T-cell (primary cell): ENCODE results near the gene CERS1. TPM values are rescaled to one million over a fixed set of nuclear protein-coding genes. Genes with fewer than 3 reads are reported as not detected.

Source experiments
- ATAC-seq, 4 experiments: fragments of 200-7000 bp in 3 of 4; fragments of 150-1000 bp in 1 of 4; cut with Tn5 transposase; replicated peaks in 1 of 4; 1 replicate in 3 of 4; 2 replicates in 1 of 4; pipeline ENCODE4 v1.10.0; 2021; ENCODE audit warnings: moderate library complexity in 3 of 4, mild to moderate bottlenecking in 2 of 4, moderate number of reproducible peaks in 1 of 4
- CTCF ChIA-PET, 2 donors: fragments of 300-600 bp; sonication (Branson Sonifier 250); formaldehyde crosslinking; loops; one replicate each; lab custom pipeline; 2022; ENCODE audit warnings: antibody characterized with exemption in 2 of 2; lab: Charles Lee
- POLR2A ChIA-PET, 2 donors: fragments of 300-600 bp; sonication (Branson Sonifier 250); formaldehyde crosslinking; loops; one replicate each; lab custom pipeline; 2022; ENCODE audit warnings: antibody characterized with exemption in 2 of 2; lab: Charles Lee
- DNase-seq, 35 experiments: peaks; one replicate each; pipeline versions ENCODE4 v3.0.0 to v3.0.0-alpha.2; 2013 to 2023
- H3K27ac ChIP-seq: one replicate; pipeline ENCODE4 v1.5.1; 2013; ENCODE audit warnings: low read length
- H3K27me3 ChIP-seq, 2 experiments: replicated peaks in 1 of 2; 1 replicate in 1 of 2; 2 replicates in 1 of 2; pipeline versions ENCODE4 v1.6.1 to v1.7.0; 2013; ENCODE audit warnings: low read length in 1 of 2, mixed read lengths in 1 of 2; ENCODE audit not compliant: control insufficient read depth in 2 of 2, insufficient read depth in 2 of 2; ENCODE audit errors: extremely low read depth in 1 of 2
- H3K36me3 ChIP-seq, 2 donors: 1 replicate in 1 of 2; 2 replicates in 1 of 2; pipeline versions ENCODE4 v1.6.1 to v1.7.0; 2013; ENCODE audit warnings: low read length in 1 of 2; ENCODE audit not compliant: control insufficient read depth in 2 of 2, insufficient read depth in 1 of 2; ENCODE audit errors: extremely low read depth in 1 of 2
- H3K4me1 ChIP-seq, 2 experiments: 1 replicate in 1 of 2; 2 replicates in 1 of 2; pipeline versions ENCODE4 v1.6.1 to v1.7.0; 2013; ENCODE audit warnings: low read length in 2 of 2, mixed read lengths in 1 of 2; ENCODE audit not compliant: insufficient read depth in 2 of 2, control insufficient read depth in 1 of 2; ENCODE audit errors: extremely low read depth in 1 of 2
- H3K4me3 ChIP-seq, 2 donors: 1 replicate in 1 of 2; 2 replicates in 1 of 2; pipeline versions ENCODE4 v1.5.1 to v1.7.0; 2013; ENCODE audit warnings: mild to moderate bottlenecking in 2 of 2, low read length in 1 of 2, moderate library complexity in 1 of 2; ENCODE audit not compliant: control insufficient read depth in 1 of 2; ENCODE audit errors: extremely low read depth in 1 of 2
- H3K9me3 ChIP-seq: 2 replicates; pipeline ENCODE4 v1.7.0; 2013
- H3K27ac Mint-ChIP-seq, 2 donors: one replicate each; pipeline ENCODE4 v1.8.0; 2020 to 2021; ENCODE audit warnings: mild to moderate bottlenecking in 2 of 2, mixed read lengths in 2 of 2
- H3K27me3 Mint-ChIP-seq, 2 donors: one replicate each; pipeline ENCODE4 v1.8.0; 2021 to 2022; ENCODE audit warnings: mixed read lengths in 2 of 2
- H3K36me3 Mint-ChIP-seq: one replicate; pipeline ENCODE4 v1.8.0; 2021; ENCODE audit warnings: mixed read lengths
- H3K4me1 Mint-ChIP-seq, 3 donors: one replicate each; pipeline ENCODE4 v1.8.0; 2020 to 2022; ENCODE audit warnings: mixed read lengths in 3 of 3, mild to moderate bottlenecking in 1 of 3
- H3K4me3 Mint-ChIP-seq, 3 donors: one replicate each; pipeline ENCODE4 v1.8.0; 2020 to 2022; ENCODE audit warnings: mild to moderate bottlenecking in 3 of 3, mixed read lengths in 3 of 3, moderate library complexity in 3 of 3
- H3K9me3 Mint-ChIP-seq, 3 donors: one replicate each; pipeline ENCODE4 v1.8.0; 2020 to 2022; ENCODE audit warnings: mixed read lengths in 3 of 3
- WGBS: methylation state at CpG from one replicate; pipeline ENCODE4 v1.1.5; 2013; ENCODE audit warnings: missing lambda C conversion rate; ENCODE audit not compliant: insufficient coverage; 5-methylcytosine and 5-hydroxymethylcytosine counted together
- total RNA-seq, 35 experiments: library from RNA in 6 of 35; stranded (reverse) in 6 of 35; fragments of 120-200 nt in 1 of 35; gene quantifications; one replicate each; pipeline versions ENCODE4 v1.2.1 to v1.2.4 and lab custom pipeline; 2013 to 2026

CERS1 gene
- total RNA-seq, 5 donors from 2014 or later (not counting 1 experiment from before 2014, with no cell fraction given), result 0.20 TPM; not detected in 3

- CTCF ChIA-PET, result no interaction called here
- Histone ChIP-seq H3K4me1 (peaks cover 0 to 22% of the 10 kb centered on the region in 2 experiments), H3K27me3 (peaks cover 0 to 55% of the 10 kb centered on the region in 2 experiments), H3K36me3 (no peaks in the 10 kb centered on the region), H3K9me3 (no peaks in the 10 kb centered on the region), H3K27ac (no peak overlapping the region), H3K4me3 (peak overlapping the region; percentile 33 to 34)
- DNase-seq, result no peak
- POLR2A ChIA-PET, result no interaction called here
- Mint-ChIP-seq H3K9me3 (no peaks in the 10 kb centered on the region), H3K4me3 (peak overlapping the region; percentile 65 to 71 (median 68)), H3K27ac (peak overlapping the region in 1 of 2 donors; percentile 43), H3K36me3 (no peaks in the 10 kb centered on the region), H3K27me3 (peaks cover 24 to 39% of the 10 kb centered on the region in 2 donors), H3K4me1 (peaks cover 5 to 24% (median 9%) of the 10 kb centered on the region in 3 donors)
- ATAC-seq, result peak in 2 of 4 experiments; percentile 8 to 17
- 3% methylated on average over 28 of the region's 47 CpGs for WGBS
These were observed 44.2 kb upstream of the CERS1 start for GRCh38 chr19:18939922-18940768.

DNA sequence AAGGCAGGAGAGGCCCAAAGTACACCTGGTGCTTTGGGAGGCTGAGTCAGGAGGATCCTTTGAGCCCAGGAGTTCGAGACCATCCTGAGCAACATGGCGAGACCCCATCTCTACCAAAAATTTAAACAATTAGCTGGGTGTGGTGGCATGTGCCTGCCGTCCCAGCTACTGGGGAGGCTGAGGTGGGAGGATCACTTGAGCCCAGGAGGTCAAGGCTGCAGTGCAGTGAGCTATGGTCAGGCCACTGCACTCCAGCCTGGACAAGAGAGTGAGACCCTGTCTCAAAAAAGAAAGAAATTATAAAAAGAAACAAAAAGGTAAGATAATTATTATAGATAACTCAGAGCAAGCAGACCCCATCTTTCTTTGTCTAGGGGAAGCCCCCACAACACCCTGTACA is 43.2 kb upstream of the CERS1 start:
- Histone ChIP-seq H3K4me3 (no peak overlapping the region), H3K27me3 (peaks cover 0 to 58% of the 10 kb centered on the region in 2 experiments), H3K36me3 (no peaks in the 10 kb centered on the region), H3K27ac (no peak overlapping the region), H3K9me3 (no peaks in the 10 kb centered on the region), H3K4me1 (peaks cover 0 to 22% of the 10 kb centered on the region in 2 experiments)
- H3K9me3 Mint-ChIP-seq, result no peaks in the 10 kb centered on the region
- ATAC-seq, result no peak
- CTCF ChIA-PET, result no interaction called here
- POLR2A ChIA-PET, result no interaction called here
- WGBS, result no CpG with 5 or more reads among the region's 3 CpGs
- H3K27me3 Mint-ChIP-seq, result peaks cover 26 to 43% of the 10 kb centered on the region in 2 donors
- DNase-seq, result no peak
- no peak overlapping the region for H3K27ac Mint-ChIP-seq
- H3K4me1 Mint-ChIP-seq, result peaks cover 5 to 24% (median 9%) of the 10 kb centered on the region in 3 donors
- H3K36me3 Mint-ChIP-seq, result no peaks in the 10 kb centered on the region
- peak overlapping the region in 2 of 3 donors; percentile 46 to 71 for H3K4me3 Mint-ChIP-seq

- WGBS, result 85% methylated on average over 8 of the region's 13 CpGs
- H3K36me3 Mint-ChIP-seq, result no peaks in the 10 kb centered on the region
- no peak overlapping the region for H3K27ac Mint-ChIP-seq
- H3K4me1 ChIP-seq, result peaks cover 3 to 16% of the 10 kb centered on the region in 2 experiments
- peaks cover 6 to 14% (median 11%) of the 10 kb centered on the region in 3 donors for H3K4me1 Mint-ChIP-seq
- H3K9me3 ChIP-seq, result no peaks in the 10 kb centered on the region
- H3K27me3 Mint-ChIP-seq, result peaks cover 8 to 19% of the 10 kb centered on the region in 2 donors
- ATAC-seq (no peak), DNase-seq (no peak)
- H3K36me3 ChIP-seq, result no peaks in the 10 kb centered on the region
- peak overlapping the region in 2 of 3 donors; percentile 55 to 79 for H3K4me3 Mint-ChIP-seq
- ChIA-PET POLR2A (interaction anchor here in 1 of 2 donors (0.6 kb wide), 1 partner anchor 245 kb away, joined by 8 read pairs; no protein-coding TSS in a partner anchor), CTCF (no interaction called here)
- no peaks in the 10 kb centered on the region for H3K9me3 Mint-ChIP-seq
- peaks cover 0 to 29% of the 10 kb centered on the region in 2 experiments for H3K27me3 ChIP-seq
- H3K27ac ChIP-seq, result no peak overlapping the region
- no peak overlapping the region for H3K4me3 ChIP-seq
These were observed 37.3 kb upstream of the CERS1 start for GRCh38 chr19:18933297-18933696.

DNA sequence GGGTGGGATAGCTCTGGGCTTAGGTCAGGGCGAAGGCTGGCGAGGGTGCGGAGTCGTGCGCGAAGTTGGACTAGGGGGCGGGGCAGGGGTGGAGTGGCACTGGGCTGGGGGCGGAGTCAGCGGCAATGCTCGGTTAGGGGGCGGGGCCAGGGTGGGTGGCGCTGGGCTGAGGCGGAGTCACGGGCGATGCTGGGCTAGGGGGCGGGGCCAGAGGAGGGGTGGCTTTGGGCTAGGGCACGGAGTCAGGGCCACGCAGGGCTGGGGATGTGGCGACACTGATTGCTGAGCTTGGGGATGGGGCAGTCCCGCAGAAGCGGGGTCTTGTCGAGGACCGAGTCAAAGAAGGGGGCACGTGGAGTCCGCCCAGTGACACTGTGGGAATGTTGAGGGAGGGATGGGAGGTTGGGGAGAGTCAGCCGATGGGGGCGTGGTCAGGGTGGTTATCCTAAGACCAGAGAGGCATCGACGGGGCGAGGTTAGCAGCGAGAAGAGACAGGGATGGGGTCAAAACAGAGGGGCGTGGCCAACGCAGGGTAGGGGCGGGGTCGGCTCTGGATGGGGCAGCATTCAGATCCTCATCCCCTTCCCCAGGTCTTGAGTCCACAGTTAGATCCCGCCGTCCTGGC is 36.4 kb upstream of the CERS1 start:
- H3K27ac Mint-ChIP-seq, result no peak overlapping the region
- peaks cover 0 to 29% of the 10 kb centered on the region in 2 experiments for H3K27me3 ChIP-seq

DNA sequence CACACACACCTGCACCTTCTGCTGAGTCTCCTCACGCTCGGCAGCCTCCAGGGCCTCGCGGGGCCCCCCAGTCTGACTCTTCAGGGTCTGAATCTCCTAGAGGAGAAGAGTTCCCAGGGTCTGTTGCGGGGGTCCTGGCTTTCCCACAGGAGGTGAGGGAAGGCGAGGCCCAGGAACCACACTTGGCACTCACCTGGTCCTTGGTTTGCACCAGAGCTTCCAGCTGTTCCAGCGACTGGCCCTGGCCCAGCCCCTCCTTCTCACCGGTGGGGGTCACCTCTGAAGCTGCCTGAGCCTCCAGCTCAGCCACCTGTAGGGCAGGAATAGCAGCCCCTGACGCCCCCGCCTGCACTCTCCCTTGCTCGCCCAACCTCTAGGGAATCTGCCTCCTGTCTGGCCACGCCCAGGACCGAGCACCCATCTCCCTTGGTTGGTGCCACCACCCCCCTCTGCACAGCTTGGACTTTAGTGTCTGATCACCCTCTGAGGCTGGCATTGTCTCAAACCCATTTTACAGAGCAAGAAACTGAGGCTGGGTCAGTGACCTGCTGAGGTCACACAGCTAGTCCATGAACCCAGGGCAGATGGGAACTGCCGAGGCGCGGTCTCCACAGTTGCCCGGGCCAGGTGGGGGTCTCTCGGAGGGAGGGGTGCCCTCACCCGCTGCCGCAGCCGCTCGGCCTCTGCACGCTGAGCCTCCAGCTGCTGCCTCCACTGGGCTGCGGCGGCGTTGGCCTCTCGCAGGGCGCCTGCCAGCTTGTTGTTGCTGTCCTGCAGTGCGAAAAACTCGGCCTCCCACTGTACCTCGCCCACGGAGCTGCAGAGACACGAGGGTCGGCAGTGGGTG is 35.6 kb upstream of the CERS1 start:
- Mint-ChIP-seq H3K36me3 (no peaks in the 10 kb centered on the region), H3K4me1 (peaks cover 6 to 14% (median 11%) of the 10 kb centered on the region in 3 donors), H3K27ac (no peak overlapping the region), H3K9me3 (no peaks in the 10 kb centered on the region), H3K27me3 (peaks cover 8 to 14% of the 10 kb centered on the region in 2 donors), H3K4me3 (peak overlapping the region in 1 of 3 donors; percentile 21)
- H3K27me3 ChIP-seq, result peaks cover 0 to 29% of the 10 kb centered on the region in 2 experiments
- CTCF ChIA-PET, result no interaction called here
- H3K4me3 ChIP-seq, result no peak overlapping the region
- no peak overlapping the region for H3K27ac ChIP-seq
- H3K36me3 ChIP-seq, result peaks cover 0 to 8% of the 10 kb centered on the region in 2 donors
- H3K9me3 ChIP-seq, result no peaks in the 10 kb centered on the region
- DNase-seq (no peak), ATAC-seq (no peak)
- 86% methylated on average over 26 of the region's 34 CpGs for WGBS
- peaks cover 3 to 16% of the 10 kb centered on the region in 2 experiments for H3K4me1 ChIP-seq
- POLR2A ChIA-PET, result no interaction called here

More for the DNA sequence above, 36.4 kb upstream of the CERS1 start:
- H3K4me1 Mint-ChIP-seq, result peaks cover 6 to 14% (median 11%) of the 10 kb centered on the region in 3 donors
- no peaks in the 10 kb centered on the region for H3K9me3 Mint-ChIP-seq
- peak overlapping the region; percentile 69 to 79 (median 72) for H3K4me3 Mint-ChIP-seq
- peak overlapping the region; percentile 40 to 41 for H3K4me3 ChIP-seq
- ATAC-seq (peak; percentile 86 to 95 (median 94)), DNase-seq (peak; percentile 58 to 89 (median 83))
- H3K36me3 ChIP-seq, result peaks cover 0 to 6% of the 10 kb centered on the region in 2 donors
- POLR2A ChIA-PET, result no interaction called here
- no peak overlapping the region for H3K27ac ChIP-seq
- WGBS, result 6% methylated on average over 29 of the region's 37 CpGs
- CTCF ChIA-PET, result no interaction called here
- no peaks in the 10 kb centered on the region for H3K36me3 Mint-ChIP-seq
- peaks cover 3 to 16% of the 10 kb centered on the region in 2 experiments for H3K4me1 ChIP-seq
- peaks cover 8 to 14% of the 10 kb centered on the region in 2 donors for H3K27me3 Mint-ChIP-seq
- no peaks in the 10 kb centered on the region for H3K9me3 ChIP-seq
